HUES48 (cell line): Measurements from ENCODE around the gene TP53AIP1.

ENCODE experiments used
- H3K27ac ChIP-seq: one replicate; pipeline ENCODE4 v1.7.0; 2013; ENCODE audit warnings: low read depth, low read length, inconsistent platforms
- H3K27me3 ChIP-seq: 2 replicates; pipeline ENCODE4 v1.6.1; 2013; ENCODE audit warnings: mild to moderate bottlenecking, low read length; ENCODE audit not compliant: control insufficient read depth, insufficient read depth
- H3K36me3 ChIP-seq: 2 replicates; pipeline ENCODE4 v1.6.1; 2013; ENCODE audit warnings: low read length; ENCODE audit not compliant: control insufficient read depth, insufficient read depth
- H3K4me1 ChIP-seq: 2 replicates; pipeline ENCODE4 v1.6.1; 2013; ENCODE audit warnings: mild to moderate bottlenecking, low read length; ENCODE audit not compliant: control insufficient read depth, insufficient read depth
- H3K4me3 ChIP-seq: 2 replicates; pipeline ENCODE4 v1.5.1; 2013; ENCODE audit warnings: mild to moderate bottlenecking, low read depth, low read length
- H3K9ac ChIP-seq: 2 replicates; pipeline ENCODE4 v1.6.1; 2013; ENCODE audit warnings: mild to moderate bottlenecking, low read depth, low read length, moderate library complexity
- H3K9me3 ChIP-seq: 2 replicates; pipeline ENCODE4 v1.6.1; 2013; ENCODE audit warnings: low read length; ENCODE audit not compliant: control insufficient read depth, insufficient read depth

The TP53AIP1 gene

GRCh38 chr11:128888034-128888985 lies 54.4 kb downstream of the TP53AIP1 start:
- no peaks in the 10 kb centered on the region for H3K36me3 ChIP-seq
- H3K27me3 ChIP-seq, result peaks cover 83% of the 10 kb centered on the region
- H3K27ac ChIP-seq, result no peak overlapping the region
- no peak overlapping the region for H3K4me3 ChIP-seq
- peaks cover 32% of the 10 kb centered on the region for H3K4me1 ChIP-seq
- no peaks in the 10 kb centered on the region for H3K9me3 ChIP-seq
- no peak overlapping the region for H3K9ac ChIP-seq

GRCh38 chr11:128886406-128887124 lies 56.1 kb downstream of the TP53AIP1 start:
- H3K27me3 ChIP-seq, result peaks cover 73% of the 10 kb centered on the region
- H3K9ac ChIP-seq, result no peak overlapping the region
- no peaks in the 10 kb centered on the region for H3K36me3 ChIP-seq
- H3K4me1 ChIP-seq, result peaks cover 19% of the 10 kb centered on the region
- no peak overlapping the region for H3K4me3 ChIP-seq
- no peak overlapping the region for H3K27ac ChIP-seq
- no peaks in the 10 kb centered on the region for H3K9me3 ChIP-seq
